ENCODE results near the gene THNSL1. TPM values are rescaled to one million over a fixed set of nuclear protein-coding genes. Genes with fewer than 3 reads are reported as not detected.

Gene THNSL1
- total and polyA plus RNA-seq, 2 of the 13 experiments (the other 11 are each of a cell fraction or from before 2014, with no cell fraction given): 1.3 to 3.8 TPM

DNA sequence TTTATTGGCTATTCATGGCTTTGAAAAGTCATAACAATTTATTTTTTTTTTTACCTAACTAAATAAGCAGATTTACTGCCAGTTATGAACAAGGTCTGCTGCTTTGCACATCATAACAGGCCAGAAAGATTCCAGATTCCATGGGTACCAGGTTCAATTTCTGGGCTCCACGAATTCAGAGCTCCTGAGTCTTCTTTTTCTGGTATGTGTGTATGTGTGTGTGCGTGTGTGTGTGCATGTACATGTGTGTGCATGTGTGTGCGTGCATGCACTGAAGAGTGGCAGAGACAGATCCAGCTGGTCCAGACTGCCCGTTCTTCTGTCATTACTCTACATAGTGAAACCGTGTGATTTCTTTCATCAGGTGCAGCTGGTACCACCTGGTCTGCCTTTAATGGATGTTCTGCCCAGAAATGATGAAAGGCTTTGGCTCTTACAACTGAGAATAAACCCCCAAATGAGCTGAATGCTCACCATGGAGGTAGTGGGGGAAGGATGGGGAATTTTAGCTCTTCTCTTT, 49.4 kb upstream of the THNSL1 start:
- H3K27me3 ChIP-seq (ENCODE audit: control insufficient read depth in 1 of 2, insufficient read depth in 2 of 2, low read length in 2 of 2): no peaks in the 10 kb centered on the region
- TF ChIP-seq SP1 (IDR thresholded peaks at IDR 0.05) (no peak), SP1 (CRISPR knock-in tag; IDR thresholded peaks at IDR 0.05) (no peak), ZIK1 (CRISPR knock-in tag; IDR thresholded peaks at IDR 0.05; ENCODE audit: borderline replicate concordance, low read depth) (no peak), DNMT1 (CRISPR knock-in tag; IDR thresholded peaks at IDR 0.05) (no peak), ZSCAN5A (CRISPR knock-in tag; IDR thresholded peaks at IDR 0.05; ENCODE audit: borderline replicate concordance) (no peak), CEBPZ (IDR thresholded peaks at IDR 0.05; ENCODE audit: low read length) (no peak)
- TF ChIP-seq, protein P1, sequence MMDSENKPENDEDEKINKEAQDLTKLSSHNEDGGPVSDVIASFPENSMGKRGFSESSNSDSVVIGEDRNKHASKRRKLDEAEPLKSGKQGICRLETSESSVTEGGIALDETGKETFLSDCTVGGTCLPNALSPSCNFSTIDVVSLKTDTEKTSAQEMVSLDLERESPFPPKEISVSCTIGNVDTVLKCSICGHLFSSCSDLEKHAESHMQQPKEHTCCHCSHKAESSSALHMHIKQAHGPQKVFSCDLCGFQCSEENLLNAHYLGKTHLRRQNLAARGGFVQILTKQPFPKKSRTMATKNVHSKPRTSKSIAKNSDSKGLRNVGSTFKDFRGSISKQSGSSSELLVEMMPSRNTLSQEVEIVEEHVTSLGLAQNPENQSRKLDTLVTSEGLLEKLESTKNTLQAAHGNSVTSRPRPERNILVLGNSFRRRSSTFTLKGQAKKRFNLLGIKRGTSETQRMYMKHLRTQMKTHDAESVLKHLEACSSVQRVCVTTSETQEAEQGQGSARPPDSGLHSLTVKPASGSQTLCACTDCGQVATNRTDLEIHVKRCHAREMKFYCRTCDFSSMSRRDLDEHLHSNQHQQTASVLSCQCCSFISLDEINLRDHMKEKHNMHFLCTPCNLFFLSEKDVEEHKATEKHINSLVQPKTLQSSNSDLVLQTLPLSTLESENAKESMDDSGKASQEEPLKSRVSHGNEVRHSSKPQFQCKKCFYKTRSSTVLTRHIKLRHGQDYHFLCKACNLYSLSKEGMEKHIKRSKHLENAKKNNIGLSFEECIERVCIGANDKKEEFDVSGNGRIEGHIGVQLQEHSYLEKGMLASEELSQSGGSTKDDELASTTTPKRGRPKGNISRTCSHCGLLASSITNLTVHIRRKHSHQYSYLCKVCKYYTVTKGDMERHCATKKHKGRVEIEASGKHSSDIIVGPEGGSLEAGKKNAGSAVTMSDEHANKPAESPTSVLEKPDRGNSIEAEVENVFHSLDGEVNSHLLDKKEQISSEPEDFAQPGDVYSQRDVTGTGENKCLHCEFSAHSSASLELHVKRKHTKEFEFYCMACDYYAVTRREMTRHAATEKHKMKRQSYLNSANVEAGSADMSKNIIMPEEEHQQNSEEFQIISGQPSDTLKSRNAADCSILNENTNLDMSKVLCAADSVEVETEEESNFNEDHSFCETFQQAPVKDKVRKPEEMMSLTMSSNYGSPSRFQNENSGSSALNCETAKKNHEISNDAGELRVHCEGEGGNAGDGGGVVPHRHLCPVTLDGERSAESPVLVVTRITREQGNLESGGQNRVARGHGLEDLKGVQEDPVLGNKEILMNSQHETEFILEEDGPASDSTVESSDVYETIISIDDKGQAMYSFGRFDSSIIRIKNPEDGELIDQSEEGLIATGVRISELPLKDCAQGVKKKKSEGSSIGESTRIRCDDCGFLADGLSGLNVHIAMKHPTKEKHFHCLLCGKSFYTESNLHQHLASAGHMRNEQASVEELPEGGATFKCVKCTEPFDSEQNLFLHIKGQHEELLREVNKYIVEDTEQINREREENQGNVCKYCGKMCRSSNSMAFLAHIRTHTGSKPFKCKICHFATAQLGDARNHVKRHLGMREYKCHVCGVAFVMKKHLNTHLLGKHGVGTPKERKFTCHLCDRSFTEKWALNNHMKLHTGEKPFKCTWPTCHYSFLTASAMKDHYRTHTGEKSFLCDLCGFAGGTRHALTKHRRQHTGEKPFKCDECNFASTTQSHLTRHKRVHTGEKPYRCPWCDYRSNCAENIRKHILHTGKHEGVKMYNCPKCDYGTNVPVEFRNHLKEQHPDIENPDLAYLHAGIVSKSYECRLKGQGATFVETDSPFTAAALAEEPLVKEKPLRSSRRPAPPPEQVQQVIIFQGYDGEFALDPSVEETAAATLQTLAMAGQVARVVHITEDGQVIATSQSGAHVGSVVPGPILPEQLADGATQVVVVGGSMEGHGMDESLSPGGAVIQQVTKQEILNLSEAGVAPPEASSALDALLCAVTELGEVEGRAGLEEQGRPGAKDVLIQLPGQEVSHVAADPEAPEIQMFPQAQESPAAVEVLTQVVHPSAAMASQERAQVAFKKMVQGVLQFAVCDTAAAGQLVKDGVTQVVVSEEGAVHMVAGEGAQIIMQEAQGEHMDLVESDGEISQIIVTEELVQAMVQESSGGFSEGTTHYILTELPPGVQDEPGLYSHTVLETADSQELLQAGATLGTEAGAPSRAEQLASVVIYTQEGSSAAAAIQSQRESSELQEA (CRISPR knock-in tag; IDR thresholded peaks at IDR 0.05; ENCODE audit: not compliant biosample characterization): no peak

More for the DNA sequence above, 49.4 kb upstream of the THNSL1 start:
- peaks cover 26% of the 10 kb centered on the region for H3K4me1 ChIP-seq (ENCODE audit: insufficient read depth, low read length)
- no TSS peak for BruUV-seq (replicated peaks)
- no peak overlapping the region for H3K4me3 ChIP-seq (replicated peaks in 1 of 3; ENCODE audit: insufficient read depth in 1 of 3, low read depth in 2 of 3, low read length in 3 of 3)
- H3K36me3 ChIP-seq (replicated peaks in 1 of 2; ENCODE audit: control insufficient read depth in 1 of 2, insufficient read depth in 2 of 2, low read length in 2 of 2): no peaks in the 10 kb centered on the region
- no peak overlapping the region for H3K9ac ChIP-seq (ENCODE audit: insufficient read depth, low read depth, low read length)
- intact Hi-C loops (cut with micrococcal nuclease; ENCODE audit: unreplicated experiment) (no loop called here), in situ Hi-C loops (cut with HindIII; ENCODE audit: extremely low pct_ligation_motif_present, low pct_unique_long_range_greater_than_20kb) (no loop called here)
- POLR2A ChIA-PET: no interaction called here
- H3K27ac ChIP-seq (ENCODE audit: extremely low read length, insufficient read depth, low read length): no peak overlapping the region
- ATAC-seq (no peak), DNase-seq (ENCODE audit: low spot score) (no peak), FAIRE-seq (no peak)
- no peak overlapping the region for H3K4me2 ChIP-seq (ENCODE audit: low read depth, low read length)
- CTCF ChIA-PET (ENCODE audit: low intra/inter-chr PET ratio, low total read pairs): no interaction called here
- no peaks in the 10 kb centered on the region for H3K9me3 ChIP-seq (ENCODE audit: low read length)
- 36% methylated on average over 4 of the region's 5 CpGs for WGBS (ENCODE audit: low lambda C conversion rate)
- H4K20me1 ChIP-seq (ENCODE audit: insufficient read depth, low read length): no peaks in the 10 kb centered on the region
- H3K79me2 ChIP-seq (ENCODE audit: insufficient read depth, low read length): no peaks in the 10 kb centered on the region
- H2AFZ ChIP-seq (ENCODE audit: low read length): no peak overlapping the region
